Activated T-helper 2 cell treated with anti-CD3 and anti-CD28 coated beads, Interferon-gamma antibody, Interleukin-2, Interleukin-4, amounts not matched to agents 10 μg/mL and 5 μg/mL and 100 μg/mL, durations not matched to agents 14 hours and 24 hours and 36 hours (primary cell): Measurements from ENCODE around the gene COL19A1. TPM values are rescaled to one million over a fixed set of nuclear protein-coding genes. Genes with fewer than 3 reads are reported as not detected.

ENCODE experiments used
- DNase-seq: peaks from one replicate; pipeline ENCODE4 v3.0.0; 2021; ENCODE audit warnings: low spot score
- H3K27ac Mint-ChIP-seq: one replicate; pipeline ENCODE4 v1.8.0; 2021; ENCODE audit warnings: mixed read lengths
- H3K27me3 Mint-ChIP-seq: one replicate; pipeline ENCODE4 v1.8.0; 2021; ENCODE audit warnings: low read depth, mixed read lengths
- H3K36me3 Mint-ChIP-seq: one replicate; pipeline ENCODE4 v1.8.0; 2021; ENCODE audit warnings: low read depth, mixed read lengths
- H3K4me1 Mint-ChIP-seq: one replicate; pipeline ENCODE4 v1.8.0; 2021; ENCODE audit warnings: low read depth, mixed read lengths
- H3K4me3 Mint-ChIP-seq: one replicate; pipeline ENCODE4 v1.8.0; 2021; ENCODE audit warnings: low read depth, mild to moderate bottlenecking, moderate library complexity, mixed read lengths
- H3K9me3 Mint-ChIP-seq: one replicate; pipeline ENCODE4 v1.8.0; 2021; ENCODE audit warnings: mixed read lengths
- intact Hi-C: fragments of 100-400 bp; cut with micrococcal nuclease; formaldehyde crosslinking; loops from one replicate; pipeline ENCODE4 v1.15.1; 2023
- total RNA-seq: library from RNA; stranded (reverse); gene quantifications from 2 replicates; pipeline ENCODE4 v1.2.3, GENCODE V29; 2022

Gene COL19A1
- total RNA-seq, 1 donor from 2014 or later, result 0.14 TPM

- Mint-ChIP-seq H3K36me3 (no peaks in the 10 kb centered on the region), H3K4me1 (no peaks in the 10 kb centered on the region), H3K9me3 (no peaks in the 10 kb centered on the region), H3K4me3 (no peak overlapping the region), H3K27me3 (peaks cover 38% of the 10 kb centered on the region), H3K27ac (no peak overlapping the region)
- intact Hi-C loops, result no loop called here
- DNase-seq, result no peak
Observed at GRCh38 chr6:69841862-69842261, 24.5 kb upstream of the COL19A1 start.

GRCh38 chr6:69843189-69843588 lies 23.2 kb upstream of the COL19A1 start:
- Mint-ChIP-seq H3K36me3 (no peaks in the 10 kb centered on the region), H3K4me1 (no peaks in the 10 kb centered on the region), H3K4me3 (no peak overlapping the region), H3K27ac (no peak overlapping the region), H3K9me3 (no peaks in the 10 kb centered on the region), H3K27me3 (peaks cover 37% of the 10 kb centered on the region)
- DNase-seq, result no peak
- intact Hi-C loops, result no loop called here

- Mint-ChIP-seq H3K27me3 (peaks cover 33% of the 10 kb centered on the region), H3K9me3 (no peaks in the 10 kb centered on the region), H3K27ac (no peak overlapping the region), H3K4me1 (peaks cover 3% of the 10 kb centered on the region), H3K36me3 (no peaks in the 10 kb centered on the region), H3K4me3 (no peak overlapping the region)
- no peak for DNase-seq
- intact Hi-C loops, result no loop called here
Observed at GRCh38 chr6:69846312-69846711, 20.0 kb upstream of the COL19A1 start.

GRCh38 chr6:69846770-69847491 lies 19.4 kb upstream of the COL19A1 start:
- Mint-ChIP-seq H3K27me3 (peaks cover 29% of the 10 kb centered on the region), H3K36me3 (no peaks in the 10 kb centered on the region), H3K27ac (no peak overlapping the region), H3K4me1 (peaks cover 3% of the 10 kb centered on the region), H3K9me3 (no peaks in the 10 kb centered on the region), H3K4me3 (no peak overlapping the region)
- no peak for DNase-seq
- intact Hi-C loops, result no loop called here

- H3K36me3 Mint-ChIP-seq, result no peaks in the 10 kb centered on the region
- H3K27ac Mint-ChIP-seq, result no peak overlapping the region
- H3K4me1 Mint-ChIP-seq, result peaks cover 3% of the 10 kb centered on the region
- intact Hi-C loops, result no loop called here
- H3K27me3 Mint-ChIP-seq, result peaks cover 27% of the 10 kb centered on the region
- H3K9me3 Mint-ChIP-seq, result no peaks in the 10 kb centered on the region
- no peak overlapping the region for H3K4me3 Mint-ChIP-seq
- no peak for DNase-seq
Observed at GRCh38 chr6:69847492-69847788, 18.9 kb upstream of the COL19A1 start.

GRCh38 chr6:69848552-69848951 lies 17.8 kb upstream of the COL19A1 start:
- no peak for DNase-seq
- intact Hi-C loops, result no loop called here
- Mint-ChIP-seq H3K4me1 (peaks cover 3% of the 10 kb centered on the region), H3K27ac (no peak overlapping the region), H3K4me3 (no peak overlapping the region), H3K36me3 (no peaks in the 10 kb centered on the region), H3K9me3 (no peaks in the 10 kb centered on the region), H3K27me3 (peaks cover 27% of the 10 kb centered on the region)

- Mint-ChIP-seq H3K27ac (no peak overlapping the region), H3K4me1 (peaks cover 3% of the 10 kb centered on the region), H3K9me3 (no peaks in the 10 kb centered on the region), H3K27me3 (peaks cover 20% of the 10 kb centered on the region), H3K4me3 (no peak overlapping the region), H3K36me3 (no peaks in the 10 kb centered on the region)
- intact Hi-C loops, result no loop called here
- DNase-seq, result no peak
Observed at GRCh38 chr6:69852706-69853105, 13.7 kb upstream of the COL19A1 start.

GRCh38 chr6:69861986-69862385 lies 4.4 kb upstream of the COL19A1 start:
- no peak for DNase-seq
- peaks cover 7% of the 10 kb centered on the region for H3K4me1 Mint-ChIP-seq
- intact Hi-C loops, result loop anchor here (10.0 kb wide), 1 partner anchor 127 kb away; no protein-coding TSS in a partner anchor
- H3K27ac Mint-ChIP-seq, result no peak overlapping the region
- H3K4me3 Mint-ChIP-seq, result no peak overlapping the region
- no peaks in the 10 kb centered on the region for H3K9me3 Mint-ChIP-seq
- H3K36me3 Mint-ChIP-seq, result no peaks in the 10 kb centered on the region
- H3K27me3 Mint-ChIP-seq, result peaks cover 37% of the 10 kb centered on the region

GRCh38 chr6:69863766-69864165 lies 2.6 kb upstream of the COL19A1 start:
- Mint-ChIP-seq H3K36me3 (no peaks in the 10 kb centered on the region), H3K27me3 (peaks cover 46% of the 10 kb centered on the region), H3K4me1 (peaks cover 16% of the 10 kb centered on the region), H3K4me3 (no peak overlapping the region), H3K9me3 (no peaks in the 10 kb centered on the region), H3K27ac (no peak overlapping the region)
- intact Hi-C loops, result loop anchor here (10.0 kb wide), 1 partner anchor 129 kb away; no protein-coding TSS in a partner anchor
- no peak for DNase-seq

- Mint-ChIP-seq H3K4me1 (peaks cover 18% of the 10 kb centered on the region), H3K27me3 (peaks cover 52% of the 10 kb centered on the region), H3K4me3 (no peak overlapping the region), H3K36me3 (no peaks in the 10 kb centered on the region), H3K27ac (no peak overlapping the region), H3K9me3 (no peaks in the 10 kb centered on the region)
- no peak for DNase-seq
- intact Hi-C loops, result loop anchor here (10.0 kb wide), 1 partner anchor 130 kb away; no protein-coding TSS in a partner anchor
Observed at GRCh38 chr6:69865126-69865525, 1.2 kb upstream of the COL19A1 start.

- intact Hi-C loops, result loop anchor here (2.0 to 10.0 kb wide), 2 partner anchors 70 to 132 kb away; partner anchors contain the start of gene LMBRD1
- peak; percentile 49 for DNase-seq
- Mint-ChIP-seq H3K4me1 (peaks cover 18% of the 10 kb centered on the region), H3K4me3 (peak overlapping the region; percentile 76), H3K9me3 (no peaks in the 10 kb centered on the region), H3K27me3 (peaks cover 53% of the 10 kb centered on the region), H3K27ac (no peak overlapping the region), H3K36me3 (no peaks in the 10 kb centered on the region)
Observed at GRCh38 chr6:69866770-69867638, 648 bp downstream of the COL19A1 start.

- Mint-ChIP-seq H3K27ac (peak overlapping the region; percentile 17), H3K9me3 (no peaks in the 10 kb centered on the region), H3K36me3 (no peaks in the 10 kb centered on the region), H3K27me3 (peaks cover 51% of the 10 kb centered on the region), H3K4me3 (peak overlapping the region; percentile 61), H3K4me1 (peaks cover 18% of the 10 kb centered on the region)
- intact Hi-C loops, result loop anchor here (2.0 to 10.0 kb wide), 2 partner anchors 71 to 133 kb away; partner anchors contain the start of gene LMBRD1
- DNase-seq, result no peak
Observed at GRCh38 chr6:69867639-69867976, 1.3 kb downstream of the COL19A1 start.

GRCh38 chr6:69868252-69868804 lies 2.0 kb downstream of the COL19A1 start:
- H3K4me3 Mint-ChIP-seq, result peak overlapping the region; percentile 61
- no peaks in the 10 kb centered on the region for H3K9me3 Mint-ChIP-seq
- peaks cover 18% of the 10 kb centered on the region for H3K4me1 Mint-ChIP-seq
- no peak overlapping the region for H3K27ac Mint-ChIP-seq
- H3K36me3 Mint-ChIP-seq, result no peaks in the 10 kb centered on the region
- peaks cover 50% of the 10 kb centered on the region for H3K27me3 Mint-ChIP-seq
- DNase-seq, result no peak
- intact Hi-C loops, result loop anchor here (10.0 kb wide), 1 partner anchor 134 kb away; no protein-coding TSS in a partner anchor
